DND-41 (cell line): ENCODE data around the gene NRSN2.
A peak's percentile ranks its signal among the peaks of the same experiment; 100 is the strongest.

Experiments
- ATAC-seq: fragments of 200-7000 bp; cut with Tn5 transposase; 3 replicates; pipeline ENCODE4 v1.9.1; 2021; ENCODE audit warnings: low read depth; ENCODE audit not compliant: insufficient read depth
- DNase-seq: peaks from one replicate; pipeline ENCODE4 v3.0.0-alpha.2; 2020
- H2AFZ ChIP-seq: 2 replicates; pipeline ENCODE4 v1.6.0; 2012; ENCODE audit warnings: low read depth, low read length
- H3K27ac ChIP-seq: 2 replicates; pipeline ENCODE4 v1.5.1; 2012; ENCODE audit warnings: low read length, inconsistent platforms
- H3K27me3 ChIP-seq: fragments of 200-600 bp; sonication (generic); 2 replicates; pipeline ENCODE4 v1.6.0; 2012; ENCODE audit warnings: low read length, mild to moderate bottlenecking, inconsistent platforms; ENCODE audit not compliant: insufficient read depth, poor library complexity
- H3K36me3 ChIP-seq: 2 replicates; pipeline ENCODE4 v1.5.1; 2012; ENCODE audit warnings: low read length, inconsistent platforms; ENCODE audit not compliant: insufficient read depth
- H3K4me1 ChIP-seq: 2 replicates; pipeline ENCODE4 v1.5.1; 2012; ENCODE audit warnings: mild to moderate bottlenecking, low read length; ENCODE audit not compliant: insufficient read depth
- H3K4me2 ChIP-seq: 2 replicates; pipeline ENCODE4 v1.6.0; 2012; ENCODE audit warnings: mild to moderate bottlenecking, moderate library complexity, low read length, inconsistent platforms; ENCODE audit not compliant: insufficient read depth
- H3K4me3 ChIP-seq, 2 experiments: fragments of 200-600 bp in 1 of 2; shearing (Covaris generic) in 1 of 2; 2 replicates each; pipeline ENCODE4 v1.5.1; 2012 to 2016; ENCODE audit warnings: inconsistent platforms in 2 of 2, low read length in 2 of 2, mild to moderate bottlenecking in 2 of 2, low read depth in 1 of 2, moderate library complexity in 1 of 2
- H3K79me2 ChIP-seq: 2 replicates; pipeline ENCODE4 v1.6.0; 2012; ENCODE audit warnings: low read length, inconsistent platforms; ENCODE audit not compliant: insufficient read depth
- H3K9ac ChIP-seq: 2 replicates; pipeline ENCODE4 v1.6.0; 2012; ENCODE audit warnings: low read depth, mild to moderate bottlenecking, inconsistent platforms, low read length, moderate library complexity
- H3K9me3 ChIP-seq: 2 replicates; pipeline ENCODE4 v1.5.1; 2012; ENCODE audit warnings: low read length, moderate library complexity, mild to moderate bottlenecking, inconsistent platforms; ENCODE audit not compliant: insufficient read depth, severe bottlenecking
- H4K20me1 ChIP-seq: 2 replicates; pipeline ENCODE4 v1.6.0; 2012; ENCODE audit warnings: low read length; ENCODE audit not compliant: insufficient read depth
- CTCF ChIP-seq: IDR thresholded peaks from 2 replicates; pipeline ENCODE4 v1.5.1; 2012; ENCODE audit warnings: borderline replicate concordance, low read length, moderate library complexity, mild to moderate bottlenecking; ENCODE audit not compliant: poor library complexity, severe bottlenecking; ENCODE audit errors: extremely low read depth
- EZH2 ChIP-seq: IDR thresholded peaks from 3 replicates; pipeline ENCODE4 v1.6.1; 2012; ENCODE audit warnings: borderline replicate concordance, low read depth, mild to moderate bottlenecking, moderate library complexity, low read length, inconsistent platforms; ENCODE audit not compliant: severe bottlenecking

NRSN2 gene

DNA sequence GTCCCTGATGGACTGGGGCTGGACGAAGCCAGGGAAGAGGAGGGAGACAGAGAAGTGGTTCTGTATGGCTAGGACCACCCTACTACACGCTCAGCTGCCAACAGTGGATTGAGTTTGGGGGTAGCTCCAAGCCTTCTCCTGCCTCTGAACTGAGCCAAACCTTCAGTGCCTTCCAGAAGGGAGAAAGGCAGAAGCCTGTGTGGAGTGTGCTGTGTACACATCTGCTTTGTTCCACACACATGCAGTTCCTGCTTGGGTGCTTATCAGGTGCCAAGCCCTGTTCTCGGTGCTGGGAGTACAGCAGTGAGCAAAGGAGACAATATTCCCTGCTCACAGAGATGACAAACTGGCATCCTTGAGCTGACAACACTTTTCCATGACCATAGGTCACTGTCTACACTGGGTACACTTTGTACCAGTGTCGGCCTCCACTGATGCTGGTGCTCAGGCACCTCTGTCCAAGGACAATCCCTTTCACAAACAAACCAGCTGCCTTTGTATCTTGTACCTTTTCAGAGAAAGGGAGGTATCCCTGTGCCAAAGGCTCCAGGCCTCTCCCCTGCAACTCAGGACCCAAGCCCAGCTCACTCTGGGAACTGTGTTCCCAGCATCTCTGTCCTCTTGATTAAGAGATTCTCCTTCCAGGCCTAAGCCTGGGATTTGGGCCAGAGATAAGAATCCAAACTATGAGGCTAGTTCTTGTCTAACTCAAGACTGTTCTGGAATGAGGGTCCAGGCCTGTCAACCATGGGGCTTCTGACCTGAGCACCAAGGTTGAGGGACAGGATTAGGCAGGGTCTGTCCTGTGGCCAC, 49.9 kb downstream of the NRSN2 start:
- H3K27ac ChIP-seq: peak overlapping the region; percentile 19; the same call in 1 of the 2 replicates
- H3K27me3 ChIP-seq: no peaks in the 10 kb centered on the region
- H3K79me2 ChIP-seq: peaks cover 2% of the 10 kb centered on the region; the same call in 1 of the 2 replicates
- no peak overlapping the region for H2AFZ ChIP-seq
- H3K4me3 ChIP-seq: no peak overlapping the region
- no peak overlapping the region for H3K9ac ChIP-seq
- ATAC-seq (no peak), DNase-seq (no peak)
- 0 out of 2 replicates have a peak, but pooled peaks cover 5% of the 10 kb centered on the region for H4K20me1 ChIP-seq
- TF ChIP-seq CTCF: no peak
- TF ChIP-seq EZH2: no peak
- H3K9me3 ChIP-seq: no peaks in the 10 kb centered on the region
- peaks cover 26% of the 10 kb centered on the region for H3K4me1 ChIP-seq
- H3K4me2 ChIP-seq: no peak overlapping the region
- peaks cover 60% of the 10 kb centered on the region for H3K36me3 ChIP-seq

- Histone ChIP-seq H3K4me1 (peaks cover 34% of the 10 kb centered on the region), H3K4me3 (no peak overlapping the region), H3K36me3 (peaks cover 52% of the 10 kb centered on the region), H3K27me3 (no peaks in the 10 kb centered on the region), H3K4me2 (no peak overlapping the region), H3K79me2 (peaks cover 2% of the 10 kb centered on the region; the same call in 1 of the 2 replicates), H3K9me3 (no peaks in the 10 kb centered on the region), H3K9ac (no peak overlapping the region), H3K27ac (no peak overlapping the region), H4K20me1 (0 out of 2 replicates have a peak, but pooled peaks cover 5% of the 10 kb centered on the region), H2AFZ (no peak overlapping the region)
- DNase-seq (no peak), ATAC-seq (no peak)
- no peak for TF ChIP-seq EZH2
- no peak for TF ChIP-seq CTCF
Observed at GRCh38 chr20:397432-398237, 50.7 kb downstream of the NRSN2 start.

DNA sequence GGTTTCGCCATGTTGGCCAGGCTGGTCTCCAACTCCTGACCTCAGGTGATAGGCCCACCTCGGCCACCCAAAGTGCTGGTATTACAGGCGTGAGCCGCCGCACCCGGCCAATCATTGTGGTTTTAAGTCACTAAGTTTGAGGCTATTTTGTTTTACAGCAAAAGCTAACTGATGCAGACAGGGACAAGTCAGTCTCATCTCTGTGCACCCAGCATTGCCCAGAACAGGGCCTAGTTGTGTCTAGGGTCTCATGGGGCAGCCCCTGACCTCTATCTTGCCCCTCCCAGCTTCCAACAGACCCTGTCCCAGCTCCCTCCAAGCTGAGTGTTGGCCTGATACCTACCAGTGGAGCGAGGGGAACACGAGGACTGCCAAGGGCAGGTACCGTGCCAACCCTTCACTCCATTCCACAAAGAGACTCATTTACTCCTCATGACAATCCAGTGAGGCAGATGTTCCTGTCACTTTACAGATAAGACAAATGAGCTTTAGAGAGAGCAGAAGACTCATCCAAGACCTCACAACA, 52.3 kb downstream of the NRSN2 start:
- Histone ChIP-seq H2AFZ (no peak overlapping the region), H3K27ac (peak overlapping the region; percentile 55; the same call in 1 of the 2 replicates), H3K9ac (no peak overlapping the region), H3K4me1 (peaks cover 45% of the 10 kb centered on the region), H3K4me3 (no peak overlapping the region), H3K27me3 (no peaks in the 10 kb centered on the region), H4K20me1 (0 out of 2 replicates have a peak, but pooled peaks cover 5% of the 10 kb centered on the region), H3K79me2 (no peaks in the 10 kb centered on the region), H3K36me3 (peaks cover 37% of the 10 kb centered on the region), H3K4me2 (no peak overlapping the region), H3K9me3 (no peaks in the 10 kb centered on the region)
- no peak for ATAC-seq
- DNase-seq: no peak
- TF ChIP-seq CTCF (no peak), EZH2 (no peak)
